Measurements from ENCODE around the gene LSAMP.

Gene LSAMP

GRCh38 chr3:115996420-115997108, 448.7 kb downstream of the LSAMP start:
- H3K4me3 ChIP-seq (ENCODE audit: low read depth, low read length): no peak overlapping the region
- ChIA-PET CTCF (interaction anchor here (1.5 kb wide), 1 partner anchor 10 kb away, joined by 6 read pairs; no protein-coding TSS in a partner anchor), POLR2A (no interaction called here)
- DNase-seq (ENCODE audit: low read depth, low spot score): no peak
- no peak for TF ChIP-seq CTCF (IDR thresholded peaks at IDR 0.05; ENCODE audit: insufficient read depth, low read length, missing control alignments)

GRCh38 chr3:115990669-115991068, 454.6 kb downstream of the LSAMP start:
- no peak overlapping the region for H3K4me3 ChIP-seq (ENCODE audit: low read depth, low read length)
- DNase-seq (ENCODE audit: low read depth, low spot score): no peak
- POLR2A ChIA-PET: interaction anchor here (1.2 kb wide), 1 partner anchor 15 kb away, joined by 3 read pairs; no protein-coding TSS in a partner anchor
- CTCF ChIA-PET: interaction anchor here (1.1 kb wide), 2 partner anchors 8 to 32 kb away, joined by 3 read pairs; no protein-coding TSS in a partner anchor
- TF ChIP-seq CTCF (IDR thresholded peaks at IDR 0.05; ENCODE audit: insufficient read depth, low read length, missing control alignments): no peak

GRCh38 chr3:115989684-115990421, 455.4 kb downstream of the LSAMP start:
- peak; percentile 86 for DNase-seq (ENCODE audit: low read depth, low spot score)
- no peak overlapping the region for H3K4me3 ChIP-seq (ENCODE audit: low read depth, low read length)
- TF ChIP-seq CTCF (IDR thresholded peaks at IDR 0.05; ENCODE audit: insufficient read depth, low read length, missing control alignments): no peak
- POLR2A ChIA-PET: interaction anchor here (1.2 kb wide), 1 partner anchor 16 kb away, joined by 3 read pairs; no protein-coding TSS in a partner anchor
- CTCF ChIA-PET: interaction anchor here (0.6 to 1.1 kb wide), 3 partner anchors 9 to 79 kb away, joined by 3 read pairs; no protein-coding TSS in a partner anchor

- POLR2A ChIA-PET: no interaction called here
- no peak for TF ChIP-seq CTCF (IDR thresholded peaks at IDR 0.05; ENCODE audit: insufficient read depth, low read length, missing control alignments)
- H3K4me3 ChIP-seq (ENCODE audit: low read depth, low read length): no peak overlapping the region
- DNase-seq (ENCODE audit: low read depth, low spot score): no peak
- CTCF ChIA-PET: interaction anchor here (0.8 to 3.6 kb wide), 8 partner anchors 9 to 32 kb away, joined by 3 to 15 read pairs (median 4); no protein-coding TSS in a partner anchor
Observed at GRCh38 chr3:115986555-115987207, 458.6 kb downstream of the LSAMP start.

- POLR2A ChIA-PET: no interaction called here
- CTCF ChIA-PET: no interaction called here
- no peak for DNase-seq (ENCODE audit: low read depth, low spot score)
- H3K4me3 ChIP-seq (ENCODE audit: low read depth, low read length): no peak overlapping the region
- TF ChIP-seq CTCF (IDR thresholded peaks at IDR 0.05; ENCODE audit: insufficient read depth, low read length, missing control alignments): no peak
Observed at GRCh38 chr3:115982629-115983028, 462.7 kb downstream of the LSAMP start.
